Measurements from ENCODE around the gene VDR. TPM values are rescaled to one million over a fixed set of nuclear protein-coding genes. Genes with fewer than 3 reads are reported as not detected.
A peak's percentile ranks its signal among the peaks of the same experiment; 100 is the strongest.
"Not testable (repeated sequence)": the region's sequence is repeated elsewhere in the genome, so short reads cannot be mapped to it uniquely, and the experiment has no call there.

The VDR gene
- total and polyA plus RNA-seq, 2 donors (not counting 1 experiment from before 2014, with no cell fraction given): 16.2 to 24.4 TPM

- Histone ChIP-seq H3K27me3 (ENCODE audit: control insufficient read depth, insufficient read depth, low read length) (no peaks in the 10 kb centered on the region), H3K4me2 (ENCODE audit: extremely low read depth, insufficient read depth, low read length) (peak overlapping the region; percentile 98), H3K9me3 (ENCODE audit: control insufficient read depth, insufficient read depth, low read depth, low read length) (no peaks in the 10 kb centered on the region), H3K4me1 (ENCODE audit: control insufficient read depth, extremely low read depth, insufficient read depth, low read length) (peaks cover 55% of the 10 kb centered on the region), H2AFZ (ENCODE audit: low read length) (no peak overlapping the region), H3K9ac (ENCODE audit: insufficient read depth, low read length) (no peak overlapping the region), H4K20me1 (ENCODE audit: control insufficient read depth, extremely low read depth, insufficient read depth, low read length) (no peaks in the 10 kb centered on the region), H3K79me2 (ENCODE audit: control insufficient read depth, insufficient read depth, low read length) (peaks cover 69% of the 10 kb centered on the region), H3K27ac (ENCODE audit: insufficient read depth, low read length) (peak overlapping the region; percentile 84), H3K4me3 (replicated peaks in 1 of 4; ENCODE audit: control extremely low read depth in 1 of 4, insufficient read depth in 1 of 4, low read depth in 3 of 4, low read length in 4 of 4) (peak overlapping the region; percentile 60 to 91 (median 74)), H3K36me3 (ENCODE audit: control insufficient read depth, insufficient read depth, low read length) (peaks cover 3% of the 10 kb centered on the region)
- no peak for DNase-seq (ENCODE audit: low read depth in 2 of 2)
- TF ChIP-seq CTCF (conservative IDR thresholded peaks at IDR 0.05 in 1 of 2, IDR thresholded peaks at IDR 0.05 in 1 of 2; ENCODE audit: low read depth in 1 of 2, low read length in 2 of 2) (no peak), EZH2 (IDR thresholded peaks at IDR 0.05; ENCODE audit: low read length, missing control alignments) (no peak)
Observed at GRCh38 chr12:47818007-47818376, 86.8 kb downstream of the VDR start.

GRCh38 chr12:47817272-47818006 is 87.4 kb downstream of the VDR start:
- H3K4me3 ChIP-seq (replicated peaks in 1 of 4; ENCODE audit: control extremely low read depth in 1 of 4, insufficient read depth in 1 of 4, low read depth in 3 of 4, low read length in 4 of 4): peak overlapping the region; percentile 60 to 91 (median 74)
- H3K4me1 ChIP-seq (ENCODE audit: control insufficient read depth, extremely low read depth, insufficient read depth, low read length): peaks cover 58% of the 10 kb centered on the region
- H3K36me3 ChIP-seq (ENCODE audit: control insufficient read depth, insufficient read depth, low read length): peaks cover 3% of the 10 kb centered on the region
- H3K9ac ChIP-seq (ENCODE audit: insufficient read depth, low read length): peak overlapping the region; percentile 44
- H3K9me3 ChIP-seq (ENCODE audit: control insufficient read depth, insufficient read depth, low read depth, low read length): no peaks in the 10 kb centered on the region
- no peaks in the 10 kb centered on the region for H3K27me3 ChIP-seq (ENCODE audit: control insufficient read depth, insufficient read depth, low read length)
- H4K20me1 ChIP-seq (ENCODE audit: control insufficient read depth, extremely low read depth, insufficient read depth, low read length): no peaks in the 10 kb centered on the region
- H3K4me2 ChIP-seq (ENCODE audit: extremely low read depth, insufficient read depth, low read length): peak overlapping the region; percentile 98
- TF ChIP-seq CTCF (conservative IDR thresholded peaks at IDR 0.05 in 1 of 2, IDR thresholded peaks at IDR 0.05 in 1 of 2; ENCODE audit: low read depth in 1 of 2, low read length in 2 of 2): peak; percentile 34 to 44
- TF ChIP-seq EZH2 (IDR thresholded peaks at IDR 0.05; ENCODE audit: low read length, missing control alignments): no peak
- H3K27ac ChIP-seq (ENCODE audit: insufficient read depth, low read length): peak overlapping the region; percentile 84
- no peak overlapping the region for H2AFZ ChIP-seq (ENCODE audit: low read length)
- DNase-seq (ENCODE audit: low read depth in 2 of 2): no peak
- peaks cover 69% of the 10 kb centered on the region for H3K79me2 ChIP-seq (ENCODE audit: control insufficient read depth, insufficient read depth, low read length)

GRCh38 chr12:47816403-47817271 is 88.2 kb downstream of the VDR start:
- H3K9ac ChIP-seq (ENCODE audit: insufficient read depth, low read length): peak overlapping the region; percentile 44
- no peaks in the 10 kb centered on the region for H3K9me3 ChIP-seq (ENCODE audit: control insufficient read depth, insufficient read depth, low read depth, low read length)
- peak overlapping the region; percentile 98 for H3K4me2 ChIP-seq (ENCODE audit: extremely low read depth, insufficient read depth, low read length)
- peak overlapping the region; percentile 19 to 91 (median 48) for H3K4me3 ChIP-seq (replicated peaks in 1 of 4; ENCODE audit: control extremely low read depth in 1 of 4, insufficient read depth in 1 of 4, low read depth in 3 of 4, low read length in 4 of 4)
- peaks cover 72% of the 10 kb centered on the region for H3K79me2 ChIP-seq (ENCODE audit: control insufficient read depth, insufficient read depth, low read length)
- H4K20me1 ChIP-seq (ENCODE audit: control insufficient read depth, extremely low read depth, insufficient read depth, low read length): no peaks in the 10 kb centered on the region
- peaks cover 3% of the 10 kb centered on the region for H3K36me3 ChIP-seq (ENCODE audit: control insufficient read depth, insufficient read depth, low read length)
- H3K27me3 ChIP-seq (ENCODE audit: control insufficient read depth, insufficient read depth, low read length): no peaks in the 10 kb centered on the region
- H3K27ac ChIP-seq (ENCODE audit: insufficient read depth, low read length): peak overlapping the region; percentile 84
- peaks cover 59% of the 10 kb centered on the region for H3K4me1 ChIP-seq (ENCODE audit: control insufficient read depth, extremely low read depth, insufficient read depth, low read length)
- TF ChIP-seq CTCF (conservative IDR thresholded peaks at IDR 0.05 in 1 of 2, IDR thresholded peaks at IDR 0.05 in 1 of 2; ENCODE audit: low read depth in 1 of 2, low read length in 2 of 2) (no peak), EZH2 (IDR thresholded peaks at IDR 0.05; ENCODE audit: low read length, missing control alignments) (no peak)
- no peak overlapping the region for H2AFZ ChIP-seq (ENCODE audit: low read length)
- no peak for DNase-seq (ENCODE audit: low read depth in 2 of 2)

- H4K20me1 ChIP-seq (ENCODE audit: control insufficient read depth, extremely low read depth, insufficient read depth, low read length); H3K9ac ChIP-seq (ENCODE audit: insufficient read depth, low read length); H3K4me2 ChIP-seq (ENCODE audit: extremely low read depth, insufficient read depth, low read length); H3K4me3 ChIP-seq (replicated peaks in 1 of 4; ENCODE audit: control extremely low read depth in 1 of 4, insufficient read depth in 1 of 4, low read depth in 3 of 4, low read length in 4 of 4); H3K27me3 ChIP-seq (ENCODE audit: control insufficient read depth, insufficient read depth, low read length); H3K36me3 ChIP-seq (ENCODE audit: control insufficient read depth, insufficient read depth, low read length); DNase-seq (ENCODE audit: low read depth in 2 of 2); H2AFZ ChIP-seq (ENCODE audit: low read length); H3K9me3 ChIP-seq (ENCODE audit: control insufficient read depth, insufficient read depth, low read depth, low read length): not testable (repeated sequence)
- Histone ChIP-seq H3K4me1 (ENCODE audit: control insufficient read depth, extremely low read depth, insufficient read depth, low read length) (peaks cover 62% of the 10 kb centered on the region), H3K27ac (ENCODE audit: insufficient read depth, low read length) (peak overlapping the region; percentile 3), H3K79me2 (ENCODE audit: control insufficient read depth, insufficient read depth, low read length) (peaks cover 84% of the 10 kb centered on the region)
Observed at GRCh38 chr12:47815447-47815846, 89.3 kb downstream of the VDR start.
